GM12873 (cell line): Measurements from ENCODE around the gene BST1.

ENCODE experiments used
- TF ChIP-seq, protein P1 (sequence below): IDR thresholded peaks from 2 replicates; pipeline ENCODE4 v1.5.1; 2012; ENCODE audit warnings: low read depth, mild to moderate bottlenecking, moderate library complexity, low read length, control low read depth; ENCODE audit not compliant: insufficient read depth; ENCODE audit errors: missing control alignments

Gene BST1, protein sequence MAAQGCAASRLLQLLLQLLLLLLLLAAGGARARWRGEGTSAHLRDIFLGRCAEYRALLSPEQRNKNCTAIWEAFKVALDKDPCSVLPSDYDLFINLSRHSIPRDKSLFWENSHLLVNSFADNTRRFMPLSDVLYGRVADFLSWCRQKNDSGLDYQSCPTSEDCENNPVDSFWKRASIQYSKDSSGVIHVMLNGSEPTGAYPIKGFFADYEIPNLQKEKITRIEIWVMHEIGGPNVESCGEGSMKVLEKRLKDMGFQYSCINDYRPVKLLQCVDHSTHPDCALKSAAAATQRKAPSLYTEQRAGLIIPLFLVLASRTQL

DNA sequence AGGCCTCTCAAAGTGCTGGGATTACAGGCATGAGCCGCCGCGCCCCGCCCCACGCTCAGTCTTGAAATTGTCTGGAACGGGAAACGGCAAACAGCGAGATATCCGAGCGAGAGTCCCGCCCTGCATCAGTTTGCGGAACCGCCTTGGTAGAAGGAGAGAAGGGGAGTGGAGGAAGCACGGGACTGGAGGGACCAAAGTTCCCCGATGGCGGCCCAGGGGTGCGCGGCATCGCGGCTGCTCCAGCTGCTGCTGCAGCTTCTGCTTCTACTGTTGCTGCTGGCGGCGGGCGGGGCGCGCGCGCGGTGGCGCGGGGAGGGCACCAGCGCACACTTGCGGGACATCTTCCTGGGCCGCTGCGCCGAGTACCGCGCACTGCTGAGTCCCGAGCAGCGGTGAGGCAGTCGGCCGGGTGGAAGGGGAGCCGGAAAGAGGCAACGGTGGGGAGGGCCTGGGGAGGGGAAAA is at the start of gene BST1:
Gene BST1, plus strand, starts transcription at position 125 of the 463 bp plus-strand sequence. Its CDS starts 80 bp downstream, at position 205.
- TF ChIP-seq, protein P1, sequence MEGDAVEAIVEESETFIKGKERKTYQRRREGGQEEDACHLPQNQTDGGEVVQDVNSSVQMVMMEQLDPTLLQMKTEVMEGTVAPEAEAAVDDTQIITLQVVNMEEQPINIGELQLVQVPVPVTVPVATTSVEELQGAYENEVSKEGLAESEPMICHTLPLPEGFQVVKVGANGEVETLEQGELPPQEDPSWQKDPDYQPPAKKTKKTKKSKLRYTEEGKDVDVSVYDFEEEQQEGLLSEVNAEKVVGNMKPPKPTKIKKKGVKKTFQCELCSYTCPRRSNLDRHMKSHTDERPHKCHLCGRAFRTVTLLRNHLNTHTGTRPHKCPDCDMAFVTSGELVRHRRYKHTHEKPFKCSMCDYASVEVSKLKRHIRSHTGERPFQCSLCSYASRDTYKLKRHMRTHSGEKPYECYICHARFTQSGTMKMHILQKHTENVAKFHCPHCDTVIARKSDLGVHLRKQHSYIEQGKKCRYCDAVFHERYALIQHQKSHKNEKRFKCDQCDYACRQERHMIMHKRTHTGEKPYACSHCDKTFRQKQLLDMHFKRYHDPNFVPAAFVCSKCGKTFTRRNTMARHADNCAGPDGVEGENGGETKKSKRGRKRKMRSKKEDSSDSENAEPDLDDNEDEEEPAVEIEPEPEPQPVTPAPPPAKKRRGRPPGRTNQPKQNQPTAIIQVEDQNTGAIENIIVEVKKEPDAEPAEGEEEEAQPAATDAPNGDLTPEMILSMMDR, result no peak

DNA sequence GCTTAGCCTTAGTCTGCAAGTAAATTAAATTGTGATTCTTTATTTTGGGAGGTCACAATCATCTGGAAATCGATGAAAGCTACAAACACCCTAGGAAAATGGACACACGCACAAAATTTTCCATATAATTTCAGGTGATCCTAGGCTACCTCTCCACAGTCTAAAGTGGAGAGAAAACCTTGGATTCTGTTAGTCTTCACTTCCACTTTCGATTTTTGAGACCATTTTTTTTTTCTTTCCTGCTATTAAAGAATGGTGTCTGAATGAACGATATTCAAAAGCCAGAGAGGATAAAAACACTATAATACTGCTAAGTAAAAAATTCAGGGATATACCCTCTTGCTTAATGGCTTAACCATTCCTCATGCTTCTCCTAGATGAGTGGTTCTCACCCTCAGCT is 49.4 kb upstream of the BST1 start:
- TF ChIP-seq, protein P1, result no peak

DNA sequence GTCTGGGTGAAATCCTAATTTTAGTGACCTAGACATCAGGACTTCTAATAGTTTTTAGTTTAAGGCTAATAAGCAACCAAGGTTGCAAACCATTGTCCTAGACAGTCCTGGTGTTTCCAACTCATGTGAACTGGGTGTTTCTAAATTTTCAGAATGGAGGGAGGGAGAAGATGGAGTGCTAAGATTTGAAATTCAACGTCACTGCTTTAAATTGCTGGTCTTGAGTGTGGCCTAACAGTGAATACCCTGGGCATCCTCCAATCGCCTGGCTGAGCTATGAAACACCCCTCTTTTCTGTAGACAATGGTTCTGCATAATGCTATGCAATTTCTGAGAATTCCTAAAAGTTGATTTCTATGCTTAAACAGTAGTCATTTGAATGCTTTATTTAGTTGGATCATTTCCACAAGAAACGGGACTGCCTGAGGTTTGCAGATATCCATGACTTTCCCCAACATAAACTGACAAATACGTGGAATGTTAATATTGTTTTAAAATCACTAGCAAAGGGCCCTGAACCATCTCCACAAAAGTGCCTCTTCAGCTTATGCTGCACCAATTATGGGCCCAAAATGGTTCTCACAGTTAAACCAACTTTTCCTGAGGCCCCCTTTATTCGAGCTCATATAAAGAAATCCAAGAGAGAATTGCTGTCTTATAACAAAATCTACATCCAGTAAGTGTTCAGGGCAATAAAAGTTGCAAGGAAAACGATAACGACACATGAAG is 48.8 kb upstream of the BST1 start:
- TF ChIP-seq, protein P1, result no peak

DNA sequence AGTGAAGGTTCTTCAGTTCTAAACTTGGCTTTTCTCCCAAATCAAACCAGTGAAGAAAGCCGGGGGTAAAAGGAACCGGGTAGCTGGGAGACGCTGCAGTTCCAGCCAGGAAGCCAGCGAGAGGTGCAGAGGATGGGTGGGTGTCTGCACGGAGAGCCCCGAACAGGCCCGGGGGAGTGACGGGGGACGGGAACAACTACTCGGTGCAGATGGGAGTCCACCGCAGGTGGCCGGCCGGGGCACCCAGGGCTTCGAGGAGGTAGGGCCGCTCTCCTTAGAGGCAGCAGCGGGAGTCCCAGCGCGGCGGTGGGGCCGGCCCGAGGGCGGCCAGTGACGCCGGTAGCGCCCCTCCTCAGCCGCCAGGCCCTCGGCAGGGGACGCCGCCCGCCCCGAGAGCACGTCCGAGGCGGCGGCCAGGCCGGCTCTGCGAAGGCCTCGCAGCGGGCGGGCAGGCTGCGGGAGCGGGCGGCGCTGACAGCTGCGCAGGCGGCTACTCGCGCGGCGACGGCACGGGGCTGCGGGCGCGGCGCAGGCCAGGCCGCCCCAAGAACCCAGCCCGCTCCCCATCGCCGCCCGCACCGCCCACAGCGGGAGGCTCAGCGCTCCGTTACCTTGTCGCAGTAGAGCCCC is 48.2 kb upstream of the BST1 start:
- TF ChIP-seq, protein P1, result no peak

DNA sequence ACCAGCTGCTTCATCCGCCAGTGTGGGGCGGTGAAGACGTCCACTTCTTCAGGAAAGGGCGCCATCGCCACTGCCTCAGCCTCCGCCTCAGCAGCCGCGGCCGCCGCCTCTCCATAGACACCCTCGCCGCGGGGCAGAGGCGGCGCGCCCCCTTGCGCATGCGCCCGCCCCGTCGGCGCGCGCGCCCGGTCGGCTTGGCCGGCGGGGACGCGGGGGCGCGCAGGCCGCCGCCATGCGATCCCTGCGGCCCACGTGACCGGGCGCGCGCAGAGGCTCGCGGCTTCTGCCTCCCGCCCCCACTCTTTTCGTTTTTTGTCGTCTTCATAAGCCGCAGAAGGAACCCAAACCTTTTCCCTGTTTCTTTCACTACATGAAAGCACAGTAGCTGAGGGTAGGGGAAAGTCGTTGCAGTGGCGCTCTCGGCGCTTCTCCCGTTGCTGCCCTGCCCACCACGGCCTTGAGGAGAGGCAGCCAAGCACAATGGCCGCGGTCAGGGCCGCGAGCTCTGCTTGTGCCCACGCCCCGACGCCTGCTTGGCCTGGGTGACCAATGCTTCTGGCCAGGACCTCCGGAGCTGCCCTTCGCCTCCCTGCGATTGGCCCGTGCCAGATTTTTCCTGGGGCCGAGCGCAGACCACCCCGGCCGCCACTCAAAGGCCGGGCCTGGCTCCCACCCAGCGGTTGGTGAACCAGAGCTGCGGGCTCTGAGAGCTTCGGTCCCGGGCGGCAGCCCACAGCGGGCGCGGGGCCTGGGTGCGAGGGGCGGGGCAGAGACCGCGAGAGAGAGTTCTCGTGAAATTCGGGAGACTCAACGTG is 47.4 kb upstream of the BST1 start, which contains the start of gene FBXL5:
Gene FBXL5, minus strand, starts transcription at position 135 of the 815 bp plus-strand sequence. Its CDS starts 70 bp downstream, at position 65.
- TF ChIP-seq, protein P1, result no peak

DNA sequence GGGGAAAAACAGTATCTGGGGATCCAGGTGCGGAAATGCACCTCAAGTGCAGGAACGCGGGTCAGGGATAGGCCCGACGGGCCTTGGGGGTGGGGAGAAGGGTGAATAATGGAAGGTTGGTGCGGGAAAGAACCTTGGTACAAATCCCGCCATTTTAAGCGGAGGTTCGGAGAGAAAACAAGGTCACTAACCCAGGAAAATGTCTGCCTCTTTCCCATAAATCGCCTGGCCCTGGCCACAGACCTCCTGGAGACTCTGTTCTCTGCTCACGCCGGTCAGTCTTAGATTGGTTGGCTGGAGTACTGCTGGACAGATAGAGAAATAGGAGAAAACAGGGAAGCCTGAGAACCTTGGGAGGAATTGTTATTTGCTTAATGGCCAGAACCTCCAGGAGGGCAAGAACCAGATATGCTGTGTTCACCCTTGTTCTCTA is 46.8 kb upstream of the BST1 start:
- TF ChIP-seq, protein P1, result no peak
